Keratinocyte (primary cell): Measurements from ENCODE around the gene LIN7B.
"Not testable (repeated sequence)": the region's sequence is repeated elsewhere in the genome, so short reads cannot be mapped to it uniquely, and the experiment has no call there.

Experiments used
- EZH2 ChIP-seq: IDR thresholded peaks from one replicate; pipeline ENCODE4 v1.6.1; 2012; ENCODE audit warnings: inconsistent platforms, mild to moderate bottlenecking, low read length, moderate library complexity
- TF ChIP-seq, protein P1 (sequence below), 3 experiments: IDR thresholded peaks in 1 of 3; conservative IDR thresholded peaks in 1 of 3; optimal IDR thresholded peaks in 1 of 3; 2 replicates in 2 of 3; 3 replicates in 1 of 3; pipeline versions ENCODE3 to v1.5.1; 2011; ENCODE audit warnings: low read length in 3 of 3, mild to moderate bottlenecking in 3 of 3, moderate library complexity in 2 of 3, control low read depth in 1 of 3, inconsistent platforms in 1 of 3; ENCODE audit not compliant: insufficient read depth in 2 of 3; ENCODE audit errors: extremely low read depth in 1 of 3

DNA sequence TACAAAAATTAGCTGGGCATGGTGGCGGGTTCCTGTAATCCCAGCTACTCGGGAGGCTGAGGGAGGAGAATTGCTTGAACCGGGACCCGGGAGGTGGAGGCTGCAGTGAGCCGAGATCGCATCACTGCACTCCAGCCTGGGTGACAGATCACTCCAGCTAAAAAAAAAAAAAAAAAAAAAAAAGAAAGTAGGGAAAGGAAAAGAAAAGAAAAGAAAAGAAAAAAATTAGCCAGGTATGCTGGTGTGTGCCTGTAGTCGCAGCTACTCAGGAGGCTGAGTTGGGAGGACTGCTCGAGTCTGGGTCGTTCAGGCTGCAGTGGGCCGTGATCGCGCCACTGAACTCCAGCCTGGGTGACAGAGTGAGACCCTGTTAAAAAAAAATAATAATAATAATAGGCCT, 13.1 kb downstream of the LIN7B start:
- TF ChIP-seq, protein P1, sequence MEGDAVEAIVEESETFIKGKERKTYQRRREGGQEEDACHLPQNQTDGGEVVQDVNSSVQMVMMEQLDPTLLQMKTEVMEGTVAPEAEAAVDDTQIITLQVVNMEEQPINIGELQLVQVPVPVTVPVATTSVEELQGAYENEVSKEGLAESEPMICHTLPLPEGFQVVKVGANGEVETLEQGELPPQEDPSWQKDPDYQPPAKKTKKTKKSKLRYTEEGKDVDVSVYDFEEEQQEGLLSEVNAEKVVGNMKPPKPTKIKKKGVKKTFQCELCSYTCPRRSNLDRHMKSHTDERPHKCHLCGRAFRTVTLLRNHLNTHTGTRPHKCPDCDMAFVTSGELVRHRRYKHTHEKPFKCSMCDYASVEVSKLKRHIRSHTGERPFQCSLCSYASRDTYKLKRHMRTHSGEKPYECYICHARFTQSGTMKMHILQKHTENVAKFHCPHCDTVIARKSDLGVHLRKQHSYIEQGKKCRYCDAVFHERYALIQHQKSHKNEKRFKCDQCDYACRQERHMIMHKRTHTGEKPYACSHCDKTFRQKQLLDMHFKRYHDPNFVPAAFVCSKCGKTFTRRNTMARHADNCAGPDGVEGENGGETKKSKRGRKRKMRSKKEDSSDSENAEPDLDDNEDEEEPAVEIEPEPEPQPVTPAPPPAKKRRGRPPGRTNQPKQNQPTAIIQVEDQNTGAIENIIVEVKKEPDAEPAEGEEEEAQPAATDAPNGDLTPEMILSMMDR (optimal IDR thresholded peaks at IDR 0.05 in 1 of 3, IDR thresholded peaks at IDR 0.05 in 1 of 3, conservative IDR thresholded peaks at IDR 0.05 in 1 of 3; ENCODE audit: extremely low read depth in 1 of 3, insufficient read depth in 2 of 3, low read length in 3 of 3), result not testable (repeated sequence)
- not testable (repeated sequence) for TF ChIP-seq EZH2
